VCaP (cell line): ENCODE data around the gene ATAD3C.
"Not testable (repeated sequence)": the region's sequence is repeated elsewhere in the genome, so short reads cannot be mapped to it uniquely, and the experiment has no call there.

Experiments
- H3K27ac ChIP-seq: fragments of 450-650 bp; 2 replicates; pipeline ENCODE4 v1.5.1; 2017
- CTCF ChIP-seq: fragments of 450-650 bp; conservative IDR thresholded peaks from 2 replicates; pipeline ENCODE4 v1.5.1; 2017; ENCODE audit warnings: mild to moderate bottlenecking, moderate library complexity

Gene ATAD3C

GRCh38 chr1:1455366-1455884 is 5.9 kb downstream of the ATAD3C start:
- TF ChIP-seq CTCF = no peak
- no peak overlapping the region for H3K27ac ChIP-seq

- H3K27ac ChIP-seq = not testable (repeated sequence)
Observed at GRCh38 chr1:1455934-1456333, 6.4 kb downstream of the ATAD3C start.

GRCh38 chr1:1456683-1457255 is 7.3 kb downstream of the ATAD3C start:
- not testable (repeated sequence) for H3K27ac ChIP-seq

- not testable (repeated sequence) for H3K27ac ChIP-seq
Observed at GRCh38 chr1:1459156-1459555, 9.7 kb downstream of the ATAD3C start.

- H3K27ac ChIP-seq = not testable (repeated sequence)
Observed at GRCh38 chr1:1459711-1460110, 10.2 kb downstream of the ATAD3C start.

- H3K27ac ChIP-seq = no peak overlapping the region
- no peak for TF ChIP-seq CTCF
Observed at GRCh38 chr1:1460540-1461130, 11.1 kb downstream of the ATAD3C start.

- no peak for TF ChIP-seq CTCF
- no peak overlapping the region for H3K27ac ChIP-seq
Observed at GRCh38 chr1:1461721-1462317, 12.3 kb downstream of the ATAD3C start.

- H3K27ac ChIP-seq = no peak overlapping the region
- TF ChIP-seq CTCF = no peak
Observed at GRCh38 chr1:1462318-1462966, 13.0 kb downstream of the ATAD3C start.

- H3K27ac ChIP-seq = no peak overlapping the region
- no peak for TF ChIP-seq CTCF
Observed at GRCh38 chr1:1463312-1463711, 13.8 kb downstream of the ATAD3C start.

- not testable (repeated sequence) for H3K27ac ChIP-seq
Observed at GRCh38 chr1:1468196-1468985, 18.9 kb downstream of the ATAD3C start.
